GM19099 (cell line): ENCODE measurements around the gene UBA1.

ENCODE experiments used
- POLR2A ChIP-seq: IDR thresholded peaks from 3 replicates; pipeline ENCODE4 v1.6.1; 2011; ENCODE audit warnings: low read depth; ENCODE audit not compliant: insufficient read length; ENCODE audit errors: extremely low read depth

The UBA1 gene

GRCh38 chrX:47164420-47164819 lies 29.2 kb upstream of the UBA1 start:
- no peak for TF ChIP-seq POLR2A

GRCh38 chrX:47166126-47166525 lies 27.5 kb upstream of the UBA1 start:
- TF ChIP-seq POLR2A: no peak

GRCh38 chrX:47168495-47169073 lies 25.0 kb upstream of the UBA1 start:
- TF ChIP-seq POLR2A: no peak

GRCh38 chrX:47169273-47169672 lies 24.4 kb upstream of the UBA1 start:
- TF ChIP-seq POLR2A: no peak

GRCh38 chrX:47169726-47170515 lies 23.7 kb upstream of the UBA1 start:
- no peak for TF ChIP-seq POLR2A

- TF ChIP-seq POLR2A: no peak
Observed at GRCh38 chrX:47170861-47171692, 22.6 kb upstream of the UBA1 start.

GRCh38 chrX:47171996-47172395 lies 21.6 kb upstream of the UBA1 start:
- TF ChIP-seq POLR2A: no peak

- TF ChIP-seq POLR2A: no peak
Observed at GRCh38 chrX:47172549-47172948, 21.1 kb upstream of the UBA1 start.

GRCh38 chrX:47172971-47173792 lies 20.4 kb upstream of the UBA1 start:
- no peak for TF ChIP-seq POLR2A

GRCh38 chrX:47174376-47174775 lies 19.3 kb upstream of the UBA1 start:
- no peak for TF ChIP-seq POLR2A

- TF ChIP-seq POLR2A: no peak
Observed at GRCh38 chrX:47174846-47175587, 18.6 kb upstream of the UBA1 start.

- no peak for TF ChIP-seq POLR2A
Observed at GRCh38 chrX:47175588-47175980, 18.0 kb upstream of the UBA1 start.

- TF ChIP-seq POLR2A: no peak
Observed at GRCh38 chrX:47176101-47176740, 17.4 kb upstream of the UBA1 start.

- TF ChIP-seq POLR2A: no peak
Observed at GRCh38 chrX:47177079-47177478, 16.6 kb upstream of the UBA1 start.
